A549 (cell line): Measurements from ENCODE around the gene FAM118A.

Experiments
- BHLHE40 ChIP-seq: IDR thresholded peaks from 2 replicates; pipeline ENCODE4 v1.6.1; 2012; ENCODE audit warnings: low read depth, low read length, inconsistent platforms
- CHD2 ChIP-seq: fragments of 150-350 bp; IDR thresholded peaks from 2 replicates; pipeline ENCODE4 v1.6.1; 2014; ENCODE audit warnings: low read length; ENCODE audit not compliant: partially characterized antibody
- HDAC2 ChIP-seq: fragments of 200-600 bp; sonication (generic); IDR thresholded peaks from 2 replicates; pipeline ENCODE4 v1.6.1; 2016
- JUN ChIP-seq, 2 experiments: fragments of >200 bp; sonication (Bioruptor Twin); formaldehyde crosslinking; IDR thresholded peaks; 2 replicates in 1 of 2; 3 replicates in 1 of 2; pipeline ENCODE4 v1.6.1; 2016 to 2017
- PHF8 ChIP-seq: fragments of 200-600 bp; sonication (generic); IDR thresholded peaks from 2 replicates; pipeline ENCODE4 v1.6.1; 2016; ENCODE audit warnings: low read depth, mild to moderate bottlenecking, antibody characterized with exemption, moderate library complexity, borderline replicate concordance
- POLR2A ChIP-seq: IDR thresholded peaks from 2 replicates; pipeline ENCODE4 v1.6.1; 2012; ENCODE audit warnings: mild to moderate bottlenecking, low read length
- POLR2AphosphoS2 ChIP-seq: conservative IDR thresholded peaks from 2 replicates; pipeline ENCODE4 v1.6.1; 2012; ENCODE audit warnings: low read length, improper control_type of control experiment, inconsistent platforms
- RCOR1 ChIP-seq: fragments of 150-350 bp; IDR thresholded peaks from 2 replicates; pipeline ENCODE4 v1.6.1; 2014; ENCODE audit warnings: antibody characterized with exemption, low read length, low read depth
- SMC3 ChIP-seq: fragments of >200 bp; sonication (Bioruptor Twin); formaldehyde crosslinking; IDR thresholded peaks from 3 replicates; pipeline ENCODE4 v1.6.1; 2018; ENCODE audit warnings: inconsistent platforms
- TF ChIP-seq, protein P1 (sequence below): fragments of >200 bp; sonication (Bioruptor Twin); formaldehyde crosslinking; IDR thresholded peaks from 3 replicates; pipeline ENCODE4 v1.5.1; 2016
- TF ChIP-seq, protein P2 (sequence below): fragments of 250-450 bp; sonication (Bioruptor Pico); IDR thresholded peaks from 2 replicates; pipeline ENCODE4 v1.5.0; 2020; ENCODE audit warnings: low read depth, mild to moderate bottlenecking, moderate library complexity

DNA sequence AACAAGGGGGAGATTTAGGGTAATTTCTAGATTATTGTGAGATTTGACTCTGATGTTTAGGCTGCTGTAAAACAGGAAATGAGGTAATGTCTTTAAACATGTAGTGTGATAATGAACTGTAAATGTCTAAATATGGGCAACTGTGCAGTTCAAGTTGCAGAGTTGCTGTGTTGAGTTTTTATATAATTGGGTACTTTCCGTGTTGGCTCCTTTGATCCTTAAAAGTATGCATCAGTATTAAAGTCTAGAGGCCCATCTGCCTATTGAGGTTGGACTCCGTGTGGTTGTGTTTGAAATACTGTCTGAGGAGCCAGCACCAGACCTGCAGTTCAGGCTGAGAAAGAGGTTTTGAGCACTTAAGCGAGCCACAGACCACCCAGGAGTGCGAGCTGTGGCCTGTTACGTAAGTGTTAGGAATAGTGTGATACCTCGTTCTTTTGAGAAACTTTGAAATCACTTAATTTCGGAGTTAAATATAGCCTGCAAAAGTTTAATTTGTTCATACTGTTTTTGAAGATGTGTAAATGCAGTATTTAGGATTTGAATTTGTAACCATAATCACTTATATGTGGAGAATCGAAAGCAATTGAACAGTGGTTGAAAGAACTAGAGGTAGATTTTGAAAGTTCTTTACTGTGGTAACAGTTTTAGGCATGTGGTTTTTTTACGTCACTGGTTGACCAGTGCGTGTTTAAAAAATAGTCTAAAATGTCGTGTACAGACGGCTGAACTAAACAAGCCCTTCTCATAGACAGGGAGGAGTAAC, 9.0 kb downstream of the FAM118A start:
- TF ChIP-seq RCOR1, result no peak
- TF ChIP-seq, protein P1, sequence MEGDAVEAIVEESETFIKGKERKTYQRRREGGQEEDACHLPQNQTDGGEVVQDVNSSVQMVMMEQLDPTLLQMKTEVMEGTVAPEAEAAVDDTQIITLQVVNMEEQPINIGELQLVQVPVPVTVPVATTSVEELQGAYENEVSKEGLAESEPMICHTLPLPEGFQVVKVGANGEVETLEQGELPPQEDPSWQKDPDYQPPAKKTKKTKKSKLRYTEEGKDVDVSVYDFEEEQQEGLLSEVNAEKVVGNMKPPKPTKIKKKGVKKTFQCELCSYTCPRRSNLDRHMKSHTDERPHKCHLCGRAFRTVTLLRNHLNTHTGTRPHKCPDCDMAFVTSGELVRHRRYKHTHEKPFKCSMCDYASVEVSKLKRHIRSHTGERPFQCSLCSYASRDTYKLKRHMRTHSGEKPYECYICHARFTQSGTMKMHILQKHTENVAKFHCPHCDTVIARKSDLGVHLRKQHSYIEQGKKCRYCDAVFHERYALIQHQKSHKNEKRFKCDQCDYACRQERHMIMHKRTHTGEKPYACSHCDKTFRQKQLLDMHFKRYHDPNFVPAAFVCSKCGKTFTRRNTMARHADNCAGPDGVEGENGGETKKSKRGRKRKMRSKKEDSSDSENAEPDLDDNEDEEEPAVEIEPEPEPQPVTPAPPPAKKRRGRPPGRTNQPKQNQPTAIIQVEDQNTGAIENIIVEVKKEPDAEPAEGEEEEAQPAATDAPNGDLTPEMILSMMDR, result no peak
- TF ChIP-seq SMC3, result no peak
- no peak for TF ChIP-seq POLR2A
- TF ChIP-seq PHF8, result no peak
- no peak for TF ChIP-seq CHD2
- no peak for TF ChIP-seq JUN (IDR thresholded peaks at IDR 0.05)
- TF ChIP-seq BHLHE40, result no peak
- TF ChIP-seq, protein P2, sequence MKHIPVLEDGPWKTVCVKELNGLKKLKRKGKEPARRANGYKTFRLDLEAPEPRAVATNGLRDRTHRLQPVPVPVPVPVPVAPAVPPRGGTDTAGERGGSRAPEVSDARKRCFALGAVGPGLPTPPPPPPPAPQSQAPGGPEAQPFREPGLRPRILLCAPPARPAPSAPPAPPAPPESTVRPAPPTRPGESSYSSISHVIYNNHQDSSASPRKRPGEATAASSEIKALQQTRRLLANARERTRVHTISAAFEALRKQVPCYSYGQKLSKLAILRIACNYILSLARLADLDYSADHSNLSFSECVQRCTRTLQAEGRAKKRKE (CRISPR knock-in tag), result no peak
- TF ChIP-seq HDAC2, result no peak
- TF ChIP-seq POLR2AphosphoS2, result no peak
